ENCODE data around the gene PTGFRN. TPM values are rescaled to one million over a fixed set of nuclear protein-coding genes. Genes with fewer than 3 reads are reported as not detected.

The PTGFRN gene
- total RNA-seq, 4 donors from 2014 or later = 40.6 to 68.7 (median 56.0) TPM

DNA sequence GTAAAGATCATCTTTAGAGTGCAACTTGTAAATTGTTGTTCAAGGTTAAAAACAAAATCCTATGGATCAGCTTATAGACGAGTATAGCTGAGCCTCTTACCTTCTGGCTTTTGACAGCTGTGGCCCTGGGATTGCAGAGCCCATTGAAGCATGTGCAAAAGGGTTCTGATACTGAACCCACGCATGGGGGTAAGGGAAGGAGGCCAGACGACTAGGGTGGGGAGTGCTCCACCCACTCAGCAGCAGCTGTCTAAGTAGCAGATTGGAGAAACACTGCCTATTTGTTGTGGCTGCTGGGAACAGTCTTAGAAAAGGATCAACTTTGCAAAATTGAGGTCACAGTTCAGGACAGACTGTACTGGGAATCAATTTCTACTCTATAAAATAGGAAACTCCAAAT is 107.9 kb downstream of the PTGFRN start:
- peaks cover 0 to 12% (median 0%) of the 10 kb centered on the region in 3 donors for H3K4me1 ChIP-seq
- TF ChIP-seq, protein P1, sequence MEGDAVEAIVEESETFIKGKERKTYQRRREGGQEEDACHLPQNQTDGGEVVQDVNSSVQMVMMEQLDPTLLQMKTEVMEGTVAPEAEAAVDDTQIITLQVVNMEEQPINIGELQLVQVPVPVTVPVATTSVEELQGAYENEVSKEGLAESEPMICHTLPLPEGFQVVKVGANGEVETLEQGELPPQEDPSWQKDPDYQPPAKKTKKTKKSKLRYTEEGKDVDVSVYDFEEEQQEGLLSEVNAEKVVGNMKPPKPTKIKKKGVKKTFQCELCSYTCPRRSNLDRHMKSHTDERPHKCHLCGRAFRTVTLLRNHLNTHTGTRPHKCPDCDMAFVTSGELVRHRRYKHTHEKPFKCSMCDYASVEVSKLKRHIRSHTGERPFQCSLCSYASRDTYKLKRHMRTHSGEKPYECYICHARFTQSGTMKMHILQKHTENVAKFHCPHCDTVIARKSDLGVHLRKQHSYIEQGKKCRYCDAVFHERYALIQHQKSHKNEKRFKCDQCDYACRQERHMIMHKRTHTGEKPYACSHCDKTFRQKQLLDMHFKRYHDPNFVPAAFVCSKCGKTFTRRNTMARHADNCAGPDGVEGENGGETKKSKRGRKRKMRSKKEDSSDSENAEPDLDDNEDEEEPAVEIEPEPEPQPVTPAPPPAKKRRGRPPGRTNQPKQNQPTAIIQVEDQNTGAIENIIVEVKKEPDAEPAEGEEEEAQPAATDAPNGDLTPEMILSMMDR (IDR thresholded peaks at IDR 0.05) = no peak
- no peak for TF ChIP-seq POLR2A (IDR thresholded peaks at IDR 0.05)
- no peaks in the 10 kb centered on the region for H3K36me3 ChIP-seq
- H3K27ac ChIP-seq = no peak overlapping the region
- no peaks in the 10 kb centered on the region for H3K27me3 ChIP-seq
- intact Hi-C loops (cut with DNase I) = no loop called here
- 50 to 53% methylated on average over 2 of the region's 3 CpGs for WGBS, 2 donors
- no peak overlapping the region for H3K4me3 ChIP-seq
- no peak for DNase-seq
- H3K9me3 ChIP-seq = no peaks in the 10 kb centered on the region

DNA sequence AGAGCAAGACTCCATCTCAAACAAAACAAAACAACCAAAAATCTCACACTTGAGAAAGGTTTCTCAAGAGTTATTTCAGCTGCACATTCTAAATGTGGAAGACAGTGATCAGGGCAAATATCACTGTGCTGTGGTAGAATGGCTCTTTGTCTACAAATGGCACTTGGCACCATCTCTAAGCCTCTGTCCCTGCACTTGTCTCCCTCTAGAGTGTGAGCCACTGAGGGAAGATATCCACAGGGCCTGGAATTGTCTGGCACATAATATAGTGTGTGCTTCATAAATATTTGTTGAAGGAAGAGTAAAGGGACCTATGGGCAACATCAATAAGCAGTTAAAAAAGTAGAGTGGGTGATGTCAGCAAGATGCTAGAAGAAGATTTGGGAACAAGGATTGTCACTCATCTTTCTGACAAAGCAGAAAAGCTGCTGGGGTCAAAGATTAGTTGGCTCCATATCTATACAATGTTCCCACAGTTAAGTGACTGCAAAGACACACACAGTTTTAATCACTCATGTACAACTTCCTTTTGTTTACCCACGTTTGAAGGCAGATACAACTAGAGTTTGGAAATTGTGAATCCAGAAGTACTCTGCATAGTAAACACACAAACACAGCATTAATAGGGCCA is 110.9 kb downstream of the PTGFRN start:
- Histone ChIP-seq H3K27me3 (no peaks in the 10 kb centered on the region), H3K36me3 (no peaks in the 10 kb centered on the region), H3K4me1 (no peaks in the 10 kb centered on the region), H3K27ac (no peak overlapping the region), H3K4me3 (no peak overlapping the region), H3K9me3 (no peaks in the 10 kb centered on the region)
- no peak for DNase-seq
- WGBS, 2 donors = 9 to 55% methylated on average over 1 of the region's 1 CpG
- intact Hi-C loops (cut with DNase I) = no loop called here
- TF ChIP-seq POLR2A (IDR thresholded peaks at IDR 0.05) = no peak
- TF ChIP-seq, protein P1 (IDR thresholded peaks at IDR 0.05) = no peak

DNA sequence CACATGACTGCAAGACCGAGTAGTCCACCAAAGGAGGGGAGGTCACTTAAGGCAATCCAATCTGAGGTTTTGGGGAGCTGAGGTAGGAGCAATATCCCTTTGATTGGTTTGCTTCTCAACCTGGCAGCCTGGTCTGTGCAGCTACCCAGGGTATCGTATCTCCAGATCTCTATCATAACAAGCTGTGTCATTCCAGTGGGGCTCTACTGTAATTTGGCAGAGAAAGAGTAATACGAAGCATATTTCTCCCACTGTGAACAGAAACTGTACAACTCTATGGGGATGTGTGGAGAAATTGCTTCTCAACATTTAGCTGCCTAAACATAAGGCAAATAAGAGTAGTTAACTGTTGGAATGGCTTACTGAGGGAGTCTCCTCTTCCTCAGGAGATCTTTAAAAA is 112.4 kb downstream of the PTGFRN start:
- no peaks in the 10 kb centered on the region for H3K9me3 ChIP-seq
- intact Hi-C loops (cut with DNase I) = no loop called here
- 67 to 70% methylated on average over 3 of the region's 3 CpGs for WGBS, 2 donors
- no peaks in the 10 kb centered on the region for H3K4me1 ChIP-seq
- H3K36me3 ChIP-seq = no peaks in the 10 kb centered on the region
- H3K27ac ChIP-seq = no peak overlapping the region
- no peak for DNase-seq
- TF ChIP-seq, protein P1 (IDR thresholded peaks at IDR 0.05) = no peak
- TF ChIP-seq POLR2A (IDR thresholded peaks at IDR 0.05) = no peak
- H3K27me3 ChIP-seq = no peaks in the 10 kb centered on the region
- no peak overlapping the region for H3K4me3 ChIP-seq

DNA sequence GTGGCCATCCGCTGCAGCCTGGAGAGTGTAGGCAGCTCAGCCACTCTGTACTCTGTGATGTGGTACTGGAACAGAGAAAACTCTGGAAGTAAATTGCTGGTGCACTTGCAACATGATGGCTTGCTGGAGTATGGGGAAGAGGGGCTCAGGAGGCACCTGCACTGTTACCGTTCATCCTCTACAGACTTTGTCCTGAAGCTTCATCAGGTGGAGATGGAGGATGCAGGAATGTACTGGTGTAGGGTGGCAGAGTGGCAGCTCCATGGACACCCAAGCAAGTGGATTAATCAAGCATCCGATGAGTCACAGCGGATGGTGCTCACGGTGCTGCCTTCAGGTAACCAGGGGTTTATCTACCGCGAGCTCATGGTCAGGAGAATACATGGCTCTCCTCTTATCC is 115.9 kb downstream of the PTGFRN start:
- H3K27ac ChIP-seq = no peak overlapping the region
- no peak overlapping the region for H3K4me3 ChIP-seq
- no peak for DNase-seq
- no peaks in the 10 kb centered on the region for H3K27me3 ChIP-seq
- intact Hi-C loops (cut with DNase I) = no loop called here
- H3K4me1 ChIP-seq = no peaks in the 10 kb centered on the region
- H3K36me3 ChIP-seq = no peaks in the 10 kb centered on the region
- WGBS, 2 donors = 93 to 94% methylated on average over 7 of the region's 7 CpGs
- H3K9me3 ChIP-seq = no peaks in the 10 kb centered on the region
- TF ChIP-seq POLR2A (IDR thresholded peaks at IDR 0.05) = no peak
- TF ChIP-seq, protein P1 (IDR thresholded peaks at IDR 0.05) = no peak

DNA sequence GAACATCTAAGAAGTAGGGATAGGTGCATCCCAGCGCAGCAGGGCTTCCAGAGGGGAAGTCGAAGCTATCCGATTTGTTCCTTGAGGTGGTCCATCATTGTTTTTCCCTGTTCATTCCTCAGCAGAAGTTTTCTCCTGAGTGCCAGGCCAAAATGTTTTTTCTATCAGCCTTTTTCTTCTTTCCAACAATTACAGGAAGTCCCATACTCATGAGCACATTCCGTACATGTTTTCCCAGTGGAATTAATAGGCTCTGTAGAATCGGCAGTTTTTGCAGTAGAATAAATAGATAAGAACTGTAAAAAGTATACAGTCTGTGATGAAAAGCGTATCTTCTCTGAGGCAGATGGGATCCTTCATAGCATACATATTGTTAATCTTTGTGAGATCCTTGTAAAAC is 116.6 kb downstream of the PTGFRN start:
- DNase-seq = no peak
- intact Hi-C loops (cut with DNase I) = no loop called here
- Histone ChIP-seq H3K27ac (no peak overlapping the region), H3K36me3 (no peaks in the 10 kb centered on the region), H3K9me3 (no peaks in the 10 kb centered on the region), H3K4me1 (no peaks in the 10 kb centered on the region), H3K27me3 (no peaks in the 10 kb centered on the region), H3K4me3 (no peak overlapping the region)
- no peak for TF ChIP-seq POLR2A (IDR thresholded peaks at IDR 0.05)
- TF ChIP-seq, protein P1 (IDR thresholded peaks at IDR 0.05) = no peak
- WGBS, 2 donors = 76 to 84% methylated on average over 6 of the region's 6 CpGs

Data from esophagus squamous epithelium (tissue), 5 donors.